OCI-LY7 (cell line): Measurements from ENCODE around the gene CFAP70. TPM values are rescaled to one million over a fixed set of nuclear protein-coding genes. Genes with fewer than 3 reads are reported as not detected.

Experiments
- BruUV-seq: library from RNA; stranded (reverse); fragments of 400-500 nt; replicated peaks from 2 replicates; lab custom pipeline; 2021; lab: Mats Ljungman, UMichigan
- CTCF ChIA-PET: fragments of 300-600 bp; sonication (Branson Sonifier 250); formaldehyde crosslinking; loops from one replicate; lab custom pipeline; 2022; ENCODE audit warnings: antibody characterized with exemption; ENCODE audit not compliant: unreplicated experiment; lab: Charles Lee
- POLR2A ChIA-PET: fragments of 300-600 bp; sonication (Branson Sonifier 250); formaldehyde crosslinking; loops from one replicate; lab custom pipeline; 2022; ENCODE audit warnings: antibody characterized with exemption; lab: Charles Lee
- DNase-seq: peaks from one replicate; pipeline ENCODE4 v3.0.0-alpha.2; 2015; ENCODE audit warnings: low spot score
- H2AFZ ChIP-seq: fragments of 200-600 bp; sonication (generic), shearing (Covaris generic); 2 replicates; pipeline ENCODE4 v1.6.1; 2014; ENCODE audit warnings: mild to moderate bottlenecking, antibody characterized with exemption, low read length, moderate library complexity
- H3K27ac ChIP-seq: fragments of 200-600 bp; sonication (generic); 2 replicates; pipeline ENCODE4 v1.5.1; 2014; ENCODE audit warnings: mixed run types, low read depth, mild to moderate bottlenecking, moderate library complexity, low read length, inconsistent platforms; ENCODE audit not compliant: poor library complexity, severe bottlenecking
- H3K36me3 ChIP-seq: fragments of 200-600 bp; sonication (generic); 2 replicates; pipeline ENCODE4 v1.6.1; 2014; ENCODE audit warnings: mild to moderate bottlenecking, antibody characterized with exemption, low read length, moderate library complexity, mixed read lengths; ENCODE audit not compliant: insufficient read depth
- H3K4me1 ChIP-seq: fragments of 200-600 bp; sonication (generic); 2 replicates; pipeline ENCODE4 v1.5.1; 2014; ENCODE audit warnings: mild to moderate bottlenecking, low read length; ENCODE audit not compliant: insufficient read depth, poor library complexity, severe bottlenecking
- H3K4me2 ChIP-seq: fragments of 200-600 bp; sonication (generic); 2 replicates; pipeline ENCODE4 v1.6.1; 2014; ENCODE audit warnings: mild to moderate bottlenecking, low read length
- H3K4me3 ChIP-seq: fragments of 200-600 bp; sonication (generic); 2 replicates; pipeline ENCODE4 v1.5.1; 2014; ENCODE audit warnings: mild to moderate bottlenecking, low read depth, low read length; ENCODE audit not compliant: poor library complexity, severe bottlenecking
- H3K79me2 ChIP-seq: fragments of 200-600 bp; sonication (generic); 2 replicates; pipeline ENCODE4 v1.6.1; 2016; ENCODE audit warnings: low read depth, mild to moderate bottlenecking, low read length, moderate library complexity, mixed read lengths; ENCODE audit not compliant: insufficient read depth
- H3K9me2 ChIP-seq: fragments of 200-600 bp; sonication (generic); 2 replicates; pipeline ENCODE4 v1.6.1; 2016; ENCODE audit warnings: mild to moderate bottlenecking, low read length, mixed read lengths; ENCODE audit not compliant: insufficient read depth
- H3K9me3 ChIP-seq: fragments of 200-600 bp; sonication (generic); 2 replicates; pipeline ENCODE4 v1.6.1; 2014; ENCODE audit warnings: mild to moderate bottlenecking, mixed run types, low read length, mixed read lengths
- H4K20me1 ChIP-seq: fragments of 200-600 bp; sonication (generic); 2 replicates; pipeline ENCODE4 v1.6.1; 2014; ENCODE audit warnings: mild to moderate bottlenecking, antibody characterized with exemption, low read length, moderate library complexity, mixed read lengths; ENCODE audit not compliant: insufficient read depth
- CTCF ChIP-seq: fragments of 200-600 bp; sonication (generic); conservative IDR thresholded peaks from 2 replicates; pipeline ENCODE4 v1.5.1; 2014; ENCODE audit warnings: mild to moderate bottlenecking, antibody characterized with exemption, low read length, moderate library complexity, mixed read lengths
- EZH2phosphoT487 ChIP-seq: fragments of 200-600 bp; sonication (generic); IDR thresholded peaks from 2 replicates; pipeline ENCODE4 v1.6.1; 2018; ENCODE audit warnings: low read depth, borderline replicate concordance, mild to moderate bottlenecking, mixed run types, antibody characterized with exemption, low read length, moderate library complexity, mixed read lengths
- intact Hi-C: fragments of 100-400 bp; cut with micrococcal nuclease; formaldehyde crosslinking; loops from one replicate; pipeline ENCODE4 v1.10.0; 2022; ENCODE audit not compliant: unreplicated experiment
- total RNA-seq, 2 experiments: library from RNA; depleted of rRNA in 1 of 2; stranded (reverse); fragments of >200 nt in 1 of 2; shearing (Covaris generic) in 1 of 2; gene quantifications; 2 replicates each; pipeline ENCODE4 v1.2.3, GENCODE V29; 2014 to 2022

Gene CFAP70
- total RNA-seq, 2 experiments from 2014 or later = 1.1 to 1.9 TPM

DNA sequence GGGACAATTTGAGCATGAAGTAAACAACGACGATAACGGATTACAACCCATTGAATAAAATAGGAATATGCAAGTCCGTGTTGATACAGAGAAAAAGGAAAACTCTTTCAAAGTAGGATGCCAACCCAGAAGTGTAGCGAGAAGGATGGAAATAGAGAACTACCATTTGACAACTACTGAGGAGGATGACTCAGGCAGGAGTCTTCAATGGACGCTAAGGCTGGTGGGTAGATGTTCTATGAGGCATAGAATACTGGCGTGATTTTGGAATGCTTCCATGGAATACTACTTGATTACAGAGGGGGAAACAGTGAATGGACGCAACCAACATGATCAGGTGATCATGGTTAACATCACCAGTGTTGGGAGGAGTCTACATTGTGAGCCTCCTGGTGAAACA lies 828 bp upstream of the CFAP70 start:
- Histone ChIP-seq H4K20me1 (no peaks in the 10 kb centered on the region), H3K4me3 (no peak overlapping the region), H3K27ac (no peak overlapping the region), H3K4me1 (peaks cover 9% of the 10 kb centered on the region), H3K36me3 (peaks cover under 1% of the 10 kb centered on the region; the same call in 1 of the 2 replicates), H2AFZ (peak overlapping the region; percentile 85; the same call in 1 of the 2 replicates), H3K4me2 (peak overlapping the region; percentile 83), H3K79me2 (no peaks in the 10 kb centered on the region), H3K9me2 (no peaks in the 10 kb centered on the region), H3K9me3 (no peaks in the 10 kb centered on the region)
- no peak for DNase-seq
- TF ChIP-seq CTCF (no peak), EZH2phosphoT487 (no peak)
- intact Hi-C loops = no loop called here
- no TSS peak for BruUV-seq
- ChIA-PET POLR2A (interaction anchor here (0.6 to 1.1 kb wide), 5 partner anchors 39 to 668 kb away, joined by 3 to 5 read pairs (median 3); partner anchors contain the start of gene MCU), CTCF (no interaction called here)

DNA sequence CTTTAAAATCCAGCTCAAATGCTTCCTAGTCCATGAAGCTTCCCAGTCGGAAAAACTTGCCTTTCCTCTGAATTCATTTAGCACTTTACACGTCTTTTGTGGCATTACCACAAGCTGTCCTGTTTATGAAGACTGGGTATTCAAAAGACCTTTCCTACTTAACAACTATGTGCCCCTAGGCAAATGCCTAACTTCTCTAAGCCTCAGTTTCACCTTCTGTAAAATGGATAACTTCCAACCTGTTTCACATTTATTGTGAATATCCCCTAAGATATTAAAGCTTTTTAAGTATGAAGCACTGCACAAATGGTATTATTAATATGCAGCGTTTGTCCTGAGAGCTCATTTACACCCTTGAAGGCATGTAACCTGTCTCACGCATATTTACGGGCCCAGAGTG lies 843 bp downstream of the CFAP70 start:
- no TSS peak for BruUV-seq
- CTCF ChIA-PET = no interaction called here
- Histone ChIP-seq H3K36me3 (no peaks in the 10 kb centered on the region), H2AFZ (peak overlapping the region; percentile 85), H3K4me3 (peak overlapping the region; percentile 71), H4K20me1 (no peaks in the 10 kb centered on the region), H3K4me2 (peak overlapping the region; percentile 83), H3K9me2 (no peaks in the 10 kb centered on the region), H3K9me3 (no peaks in the 10 kb centered on the region), H3K27ac (no peak overlapping the region), H3K4me1 (peaks cover 9% of the 10 kb centered on the region), H3K79me2 (no peaks in the 10 kb centered on the region)
- intact Hi-C loops = no loop called here
- DNase-seq = no peak
- POLR2A ChIA-PET = interaction anchor here (0.6 to 1.1 kb wide), 3 partner anchors 9 to 214 kb away, joined by 3 read pairs; no protein-coding TSS in a partner anchor
- no peak for TF ChIP-seq CTCF
- no peak for TF ChIP-seq EZH2phosphoT487

DNA sequence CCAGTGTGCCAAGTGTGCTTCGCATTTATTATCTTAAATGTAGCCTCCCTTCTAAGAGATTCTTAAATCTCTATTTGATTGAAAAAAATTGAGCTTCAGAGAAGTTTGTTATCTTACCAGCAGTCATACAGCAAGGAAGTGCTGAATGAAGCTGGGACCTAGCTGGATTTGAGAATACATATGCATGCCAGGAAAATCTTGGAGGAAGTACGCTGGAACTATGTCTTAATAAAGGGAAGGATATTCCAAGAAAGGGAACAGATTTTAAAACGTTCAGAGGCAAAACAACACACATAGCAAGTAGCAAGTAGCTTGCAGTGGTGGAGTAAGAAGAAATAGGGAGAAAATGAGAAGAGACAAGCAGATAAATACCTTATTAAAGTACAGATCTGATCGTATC lies 1.5 kb downstream of the CFAP70 start:
- Histone ChIP-seq H3K27ac (no peak overlapping the region), H2AFZ (no peak overlapping the region), H3K36me3 (no peaks in the 10 kb centered on the region), H3K4me3 (no peak overlapping the region), H3K9me3 (no peaks in the 10 kb centered on the region), H3K4me1 (peaks cover 9% of the 10 kb centered on the region), H3K79me2 (no peaks in the 10 kb centered on the region), H3K4me2 (no peak overlapping the region), H4K20me1 (no peaks in the 10 kb centered on the region), H3K9me2 (no peaks in the 10 kb centered on the region)
- TF ChIP-seq CTCF (no peak), EZH2phosphoT487 (no peak)
- DNase-seq = no peak
- BruUV-seq = no TSS peak
- intact Hi-C loops = no loop called here
- ChIA-PET POLR2A (interaction anchor here (0.6 to 0.8 kb wide), 4 partner anchors 16 to 754 kb away, joined by 3 read pairs; partner anchors contain the start of gene DNAJC9), CTCF (no interaction called here)
